HEK293 (cell line): ENCODE measurements around the gene NCOR2.

ENCODE experiments used
- GLIS2 ChIP-seq: fragments of 450-650 bp; formaldehyde crosslinking; IDR thresholded peaks from 2 replicates; pipeline ENCODE4 v1.5.1; 2016; ENCODE audit warnings: missing biosample characterization, missing genetic modification characterization
- KLF8 ChIP-seq: fragments of 450-650 bp; formaldehyde crosslinking; IDR thresholded peaks from 2 replicates; pipeline ENCODE4 v1.5.1; 2016; ENCODE audit warnings: missing biosample characterization, missing genetic modification characterization
- OSR2 ChIP-seq: fragments of 450-650 bp; formaldehyde crosslinking; IDR thresholded peaks from 2 replicates; pipeline ENCODE4 v1.5.1; 2016; ENCODE audit warnings: missing biosample characterization, missing genetic modification characterization
- RBAK ChIP-seq: fragments of 450-650 bp; formaldehyde crosslinking; IDR thresholded peaks from 2 replicates; pipeline ENCODE4 v1.5.1; 2016; ENCODE audit warnings: missing biosample characterization, missing genetic modification characterization
- SCRT2 ChIP-seq: fragments of 450-650 bp; formaldehyde crosslinking; IDR thresholded peaks from 2 replicates; pipeline ENCODE4 v1.5.1; 2016; ENCODE audit warnings: missing biosample characterization, missing genetic modification characterization
- SP7 ChIP-seq: fragments of 450-650 bp; formaldehyde crosslinking; IDR thresholded peaks from 2 replicates; pipeline ENCODE4 v1.5.1; 2016; ENCODE audit warnings: missing biosample characterization, missing genetic modification characterization
- TSHZ1 ChIP-seq: fragments of 450-650 bp; formaldehyde crosslinking; IDR thresholded peaks from 2 replicates; pipeline ENCODE4 v1.5.1; 2016; ENCODE audit warnings: missing biosample characterization, missing genetic modification characterization, borderline replicate concordance
- ZBTB1 ChIP-seq: fragments of 450-650 bp; formaldehyde crosslinking; IDR thresholded peaks from 2 replicates; pipeline ENCODE4 v1.5.1; 2016; ENCODE audit warnings: missing biosample characterization, missing genetic modification characterization
- ZBTB11 ChIP-seq: fragments of 450-650 bp; formaldehyde crosslinking; conservative IDR thresholded peaks from 2 replicates; pipeline ENCODE4 v1.5.1; 2016; ENCODE audit warnings: low read depth, missing biosample characterization, missing genetic modification characterization
- ZBTB48 ChIP-seq: fragments of 450-650 bp; formaldehyde crosslinking; IDR thresholded peaks from 2 replicates; pipeline ENCODE4 v1.5.1; 2016; ENCODE audit warnings: missing biosample characterization, missing genetic modification characterization
- ZFP3 ChIP-seq: fragments of 450-650 bp; formaldehyde crosslinking; IDR thresholded peaks from 2 replicates; pipeline ENCODE4 v1.5.1; 2016; ENCODE audit warnings: low read depth, missing biosample characterization, missing genetic modification characterization
- ZNF133 ChIP-seq: fragments of 450-650 bp; formaldehyde crosslinking; IDR thresholded peaks from 2 replicates; pipeline ENCODE4 v1.5.1; 2016; ENCODE audit warnings: missing biosample characterization, missing genetic modification characterization
- ZNF239 ChIP-seq: fragments of 450-650 bp; formaldehyde crosslinking; IDR thresholded peaks from 2 replicates; pipeline ENCODE4 v1.5.1; 2016; ENCODE audit warnings: missing biosample characterization, missing genetic modification characterization
- ZNF302 ChIP-seq: fragments of 450-650 bp; formaldehyde crosslinking; IDR thresholded peaks from 2 replicates; pipeline ENCODE4 v1.5.1; 2016; ENCODE audit warnings: missing biosample characterization, missing genetic modification characterization, low read depth
- ZNF311 ChIP-seq: fragments of 450-650 bp; formaldehyde crosslinking; IDR thresholded peaks from 2 replicates; pipeline ENCODE4 v1.5.1; 2017; ENCODE audit warnings: missing biosample characterization, missing genetic modification characterization, borderline replicate concordance
- ZNF423 ChIP-seq: fragments of 450-650 bp; formaldehyde crosslinking; IDR thresholded peaks from 2 replicates; pipeline ENCODE4 v1.5.1; 2016; ENCODE audit warnings: missing biosample characterization, missing genetic modification characterization
- ZNF48 ChIP-seq: fragments of 450-650 bp; formaldehyde crosslinking; IDR thresholded peaks from 2 replicates; pipeline ENCODE4 v1.5.1; 2016; ENCODE audit warnings: missing biosample characterization, missing genetic modification characterization
- ZNF548 ChIP-seq: fragments of 450-650 bp; formaldehyde crosslinking; IDR thresholded peaks from 2 replicates; pipeline ENCODE4 v1.5.1; 2016; ENCODE audit warnings: missing biosample characterization, missing genetic modification characterization
- ZNF549 ChIP-seq: fragments of 450-650 bp; IDR thresholded peaks from 2 replicates; pipeline ENCODE4 v1.5.1; 2018; ENCODE audit warnings: missing biosample characterization, missing genetic modification characterization, mild to moderate bottlenecking, inconsistent platforms, moderate library complexity
- ZNF560 ChIP-seq: fragments of 450-650 bp; formaldehyde crosslinking; IDR thresholded peaks from 2 replicates; pipeline ENCODE4 v1.5.1; 2017; ENCODE audit warnings: missing biosample characterization, missing genetic modification characterization, borderline replicate concordance
- ZNF610 ChIP-seq: fragments of 450-650 bp; formaldehyde crosslinking; IDR thresholded peaks from 2 replicates; pipeline ENCODE4 v1.5.1; 2016; ENCODE audit warnings: missing biosample characterization, missing genetic modification characterization, borderline replicate concordance
- ZSCAN18 ChIP-seq: fragments of 450-650 bp; formaldehyde crosslinking; IDR thresholded peaks from 2 replicates; pipeline ENCODE4 v1.5.1; 2016; ENCODE audit warnings: missing biosample characterization, missing genetic modification characterization
- TF ChIP-seq, protein P1 (sequence below): fragments of 450-650 bp; formaldehyde crosslinking; IDR thresholded peaks from 2 replicates; pipeline ENCODE4 v1.5.1; 2017; ENCODE audit warnings: missing biosample characterization, missing genetic modification characterization
- TF ChIP-seq, protein P2 (sequence below): fragments of 450-650 bp; formaldehyde crosslinking; IDR thresholded peaks from 2 replicates; pipeline ENCODE4 v1.5.1; 2016; ENCODE audit warnings: missing biosample characterization, missing genetic modification characterization
- TF ChIP-seq, protein P3 (sequence below): fragments of 450-650 bp; IDR thresholded peaks from 2 replicates; pipeline ENCODE4 v1.5.1; 2018; ENCODE audit warnings: missing biosample characterization, mild to moderate bottlenecking, missing genetic modification characterization

The NCOR2 gene

DNA sequence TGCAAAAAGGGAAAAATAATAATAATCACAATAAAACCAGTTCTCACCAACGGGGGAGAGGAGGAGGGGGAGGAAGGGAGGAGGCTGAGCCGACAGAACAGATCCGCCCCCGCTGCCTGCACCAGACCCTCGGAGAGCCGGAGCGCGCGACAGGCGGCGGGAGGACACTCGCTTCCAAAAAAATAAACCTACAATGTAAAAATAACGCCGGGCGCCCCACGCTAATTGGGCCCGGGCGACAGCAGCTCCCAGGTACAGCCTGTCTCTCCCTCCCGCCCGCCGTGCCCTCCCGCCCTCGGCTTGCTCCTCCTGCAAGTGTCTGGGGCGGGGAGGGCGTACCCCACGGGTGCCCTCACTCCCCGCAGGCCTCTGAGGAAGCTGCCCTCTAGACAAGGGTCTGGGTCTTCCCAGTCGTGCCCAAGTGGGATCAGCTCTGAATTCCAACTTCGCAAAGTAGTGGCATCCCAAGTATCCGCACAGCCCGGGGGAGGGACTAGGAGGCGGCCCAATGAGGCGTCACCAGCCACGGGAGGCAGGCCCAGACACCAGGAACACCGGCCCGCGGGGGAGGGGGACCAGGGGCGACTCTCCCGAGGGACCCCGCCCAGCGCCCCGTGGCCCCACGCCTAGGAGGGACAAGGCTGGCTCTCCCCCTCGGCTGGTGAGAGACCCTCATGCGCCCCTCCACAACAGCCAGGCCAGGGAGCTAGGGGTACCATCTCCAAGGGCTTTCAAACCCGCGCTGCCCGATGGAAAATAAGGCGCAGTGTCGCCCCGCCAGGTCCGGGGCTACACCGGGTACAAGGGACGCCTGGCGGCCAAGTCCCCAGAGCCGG, 1.0 kb downstream of the NCOR2 start (continued):
- TF ChIP-seq, protein P1, sequence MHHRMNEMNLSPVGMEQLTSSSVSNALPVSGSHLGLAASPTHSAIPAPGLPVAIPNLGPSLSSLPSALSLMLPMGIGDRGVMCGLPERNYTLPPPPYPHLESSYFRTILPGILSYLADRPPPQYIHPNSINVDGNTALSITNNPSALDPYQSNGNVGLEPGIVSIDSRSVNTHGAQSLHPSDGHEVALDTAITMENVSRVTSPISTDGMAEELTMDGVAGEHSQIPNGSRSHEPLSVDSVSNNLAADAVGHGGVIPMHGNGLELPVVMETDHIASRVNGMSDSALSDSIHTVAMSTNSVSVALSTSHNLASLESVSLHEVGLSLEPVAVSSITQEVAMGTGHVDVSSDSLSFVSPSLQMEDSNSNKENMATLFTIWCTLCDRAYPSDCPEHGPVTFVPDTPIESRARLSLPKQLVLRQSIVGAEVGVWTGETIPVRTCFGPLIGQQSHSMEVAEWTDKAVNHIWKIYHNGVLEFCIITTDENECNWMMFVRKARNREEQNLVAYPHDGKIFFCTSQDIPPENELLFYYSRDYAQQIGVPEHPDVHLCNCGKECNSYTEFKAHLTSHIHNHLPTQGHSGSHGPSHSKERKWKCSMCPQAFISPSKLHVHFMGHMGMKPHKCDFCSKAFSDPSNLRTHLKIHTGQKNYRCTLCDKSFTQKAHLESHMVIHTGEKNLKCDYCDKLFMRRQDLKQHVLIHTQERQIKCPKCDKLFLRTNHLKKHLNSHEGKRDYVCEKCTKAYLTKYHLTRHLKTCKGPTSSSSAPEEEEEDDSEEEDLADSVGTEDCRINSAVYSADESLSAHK (tag by site-specific recombination): no peak
- no peak for TF ChIP-seq ZNF302 (tag by site-specific recombination)
- TF ChIP-seq TSHZ1 (tag by site-specific recombination): no peak
- TF ChIP-seq SCRT2: no peak
- no peak for TF ChIP-seq ZNF610 (tag by site-specific recombination)
- peak; percentile 63; the same call in 1 of the 2 replicates for TF ChIP-seq ZBTB48 (tag by site-specific recombination)
- TF ChIP-seq ZNF548 (tag by site-specific recombination): no peak
- peak; percentile 10; the same call in 1 of the 2 replicates for TF ChIP-seq SP7
- no peak for TF ChIP-seq ZBTB1 (tag by site-specific recombination)
- TF ChIP-seq ZNF311 (tag by site-specific recombination): no peak
- no peak for TF ChIP-seq RBAK (tag by site-specific recombination)
- TF ChIP-seq ZNF133: no peak
- peak; percentile 81 for TF ChIP-seq KLF8 (tag by site-specific recombination)
- TF ChIP-seq ZNF423 (tag by site-specific recombination): peak; percentile 91
- TF ChIP-seq ZNF239 (tag by site-specific recombination): no peak
- no peak for TF ChIP-seq ZNF48 (tag by site-specific recombination)
- TF ChIP-seq ZBTB11 (tag by site-specific recombination): peak; percentile 53
- TF ChIP-seq, protein P2, sequence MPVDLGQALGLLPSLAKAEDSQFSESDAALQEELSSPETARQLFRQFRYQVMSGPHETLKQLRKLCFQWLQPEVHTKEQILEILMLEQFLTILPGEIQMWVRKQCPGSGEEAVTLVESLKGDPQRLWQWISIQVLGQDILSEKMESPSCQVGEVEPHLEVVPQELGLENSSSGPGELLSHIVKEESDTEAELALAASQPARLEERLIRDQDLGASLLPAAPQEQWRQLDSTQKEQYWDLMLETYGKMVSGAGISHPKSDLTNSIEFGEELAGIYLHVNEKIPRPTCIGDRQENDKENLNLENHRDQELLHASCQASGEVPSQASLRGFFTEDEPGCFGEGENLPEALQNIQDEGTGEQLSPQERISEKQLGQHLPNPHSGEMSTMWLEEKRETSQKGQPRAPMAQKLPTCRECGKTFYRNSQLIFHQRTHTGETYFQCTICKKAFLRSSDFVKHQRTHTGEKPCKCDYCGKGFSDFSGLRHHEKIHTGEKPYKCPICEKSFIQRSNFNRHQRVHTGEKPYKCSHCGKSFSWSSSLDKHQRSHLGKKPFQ (tag by site-specific recombination): peak; percentile 59; the same call in 1 of the 2 replicates
- TF ChIP-seq OSR2 (tag by site-specific recombination): no peak
- TF ChIP-seq, protein P3, sequence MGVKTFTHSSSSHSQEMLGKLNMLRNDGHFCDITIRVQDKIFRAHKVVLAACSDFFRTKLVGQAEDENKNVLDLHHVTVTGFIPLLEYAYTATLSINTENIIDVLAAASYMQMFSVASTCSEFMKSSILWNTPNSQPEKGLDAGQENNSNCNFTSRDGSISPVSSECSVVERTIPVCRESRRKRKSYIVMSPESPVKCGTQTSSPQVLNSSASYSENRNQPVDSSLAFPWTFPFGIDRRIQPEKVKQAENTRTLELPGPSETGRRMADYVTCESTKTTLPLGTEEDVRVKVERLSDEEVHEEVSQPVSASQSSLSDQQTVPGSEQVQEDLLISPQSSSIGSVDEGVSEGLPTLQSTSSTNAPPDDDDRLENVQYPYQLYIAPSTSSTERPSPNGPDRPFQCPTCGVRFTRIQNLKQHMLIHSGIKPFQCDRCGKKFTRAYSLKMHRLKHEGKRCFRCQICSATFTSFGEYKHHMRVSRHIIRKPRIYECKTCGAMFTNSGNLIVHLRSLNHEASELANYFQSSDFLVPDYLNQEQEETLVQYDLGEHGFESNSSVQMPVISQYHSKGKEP: no peak
- TF ChIP-seq GLIS2: peak; percentile 98
- TF ChIP-seq ZSCAN18: no peak
- TF ChIP-seq ZNF549 (tag by site-specific recombination): no peak
- no peak for TF ChIP-seq ZNF560 (tag by site-specific recombination)
- no peak for TF ChIP-seq ZFP3 (tag by site-specific recombination)
